Smooth muscle cell (in vitro differentiated cells): ENCODE results near the gene CFAP58. TPM values are rescaled to one million over a fixed set of nuclear protein-coding genes. Genes with fewer than 3 reads are reported as not detected.

Experiments
- DNase-seq: peaks from one replicate; lab custom pipeline; 2025; ENCODE audit not compliant: unreplicated experiment; lab: John Stamatoyannopoulos, UW
- H2AFZ ChIP-seq: fragments of 200-600 bp; sonication (generic); 2 replicates; pipeline ENCODE4 v1.6.0; 2016; ENCODE audit warnings: antibody characterized with exemption, low read depth, mild to moderate bottlenecking
- H3F3A ChIP-seq: fragments of 200-600 bp; sonication (generic); 2 replicates; pipeline ENCODE4 v1.6.0; 2017; ENCODE audit warnings: antibody characterized with exemption, low read depth
- H3K27ac ChIP-seq: fragments of 200-600 bp; sonication (generic); 2 replicates; pipeline ENCODE4 v1.5.1; 2016; ENCODE audit warnings: low read depth, mild to moderate bottlenecking
- H3K27me3 ChIP-seq: fragments of 200-600 bp; sonication (generic); 2 replicates; pipeline ENCODE4 v1.6.1; 2016; ENCODE audit warnings: low read depth, mild to moderate bottlenecking
- H3K36me3 ChIP-seq: fragments of 200-600 bp; sonication (generic); 2 replicates; pipeline ENCODE4 v1.5.1; 2016; ENCODE audit warnings: low read depth
- H3K4me1 ChIP-seq: fragments of 200-600 bp; sonication (generic); 2 replicates; pipeline ENCODE4 v1.5.1; 2016; ENCODE audit warnings: low read depth
- H3K4me2 ChIP-seq: fragments of 200-600 bp; sonication (generic); 2 replicates; pipeline ENCODE4 v1.6.0; 2016; ENCODE audit warnings: mild to moderate bottlenecking
- H3K4me3 ChIP-seq: fragments of 200-600 bp; sonication (generic); 2 replicates; pipeline ENCODE4 v1.5.1; 2016; ENCODE audit warnings: mild to moderate bottlenecking
- H3K79me2 ChIP-seq: fragments of 200-600 bp; sonication (generic); 2 replicates; pipeline ENCODE4 v1.6.0; 2016; ENCODE audit warnings: low read depth, mild to moderate bottlenecking
- H3K9ac ChIP-seq: fragments of 200-600 bp; sonication (generic); 2 replicates; pipeline ENCODE4 v1.6.0; 2016; ENCODE audit warnings: low read depth
- H3K9me3 ChIP-seq: fragments of 200-600 bp; sonication (generic); replicated peaks from 2 replicates; pipeline ENCODE4 v1.5.1; 2016; ENCODE audit warnings: low read depth
- H4K20me1 ChIP-seq: fragments of 200-600 bp; sonication (generic); 2 replicates; pipeline ENCODE4 v1.6.0; 2016; ENCODE audit warnings: low read depth
- CTCF ChIP-seq: fragments of 200-600 bp; sonication (generic); IDR thresholded peaks from 2 replicates; pipeline ENCODE4 v1.5.1; 2017; ENCODE audit warnings: borderline replicate concordance, mild to moderate bottlenecking, antibody characterized with exemption; ENCODE audit not compliant: insufficient read depth, poor library complexity, severe bottlenecking
- WGBS: methylation state at CpG from one replicate; pipeline ENCODE4 v1.1.7; 2016; ENCODE audit warnings: low lambda C conversion rate; 5-methylcytosine and 5-hydroxymethylcytosine counted together
- polyA plus RNA-seq: library from polyadenylated mRNA; unstranded; fragments of >200 nt; fragmentation: Nextera tagmentation; extraction: Ambion mirVana; gene quantifications from 2 replicates; pipeline ENCODE4 v1.2.1, GENCODE V29; 2016
- total RNA-seq: library from RNA; depleted of rRNA; stranded (reverse); fragments of >200 nt; gene quantifications from 2 replicates; pipeline ENCODE4 v1.2.3, GENCODE V29; 2014

The CFAP58 gene
- total and polyA plus RNA-seq, 2 experiments from 2014 or later, result 0.39 to 0.54 TPM

GRCh38 chr10:104318326-104318725 lies 35.3 kb upstream of the CFAP58 start:
- Histone ChIP-seq H3K4me2 (no peak overlapping the region), H3K4me3 (no peak overlapping the region), H3K27ac (peak overlapping the region; percentile 53), H3K9me3 (no peaks in the 10 kb centered on the region), H4K20me1 (peaks cover 100% of the 10 kb centered on the region), H3K9ac (no peak overlapping the region), H3K27me3 (no peaks in the 10 kb centered on the region), H2AFZ (no peak overlapping the region), H3K79me2 (peaks cover 96% of the 10 kb centered on the region), H3K36me3 (peaks cover 6% of the 10 kb centered on the region), H3F3A (peaks cover 12% of the 10 kb centered on the region), H3K4me1 (peaks cover 6% of the 10 kb centered on the region)
- no peak for DNase-seq
- TF ChIP-seq CTCF, result no peak
- 95% methylated on average over 5 of the region's 5 CpGs for WGBS

- H3K4me2 ChIP-seq, result no peak overlapping the region
- WGBS, result 85% methylated on average over 19 of the region's 19 CpGs
- H2AFZ ChIP-seq, result no peak overlapping the region
- H3K27ac ChIP-seq, result peak overlapping the region; percentile 1
- no peak overlapping the region for H3K9ac ChIP-seq
- no peak for DNase-seq
- peaks cover 12% of the 10 kb centered on the region for H3F3A ChIP-seq
- peaks cover 1% of the 10 kb centered on the region for H3K36me3 ChIP-seq
- peaks cover 100% of the 10 kb centered on the region for H4K20me1 ChIP-seq
- no peaks in the 10 kb centered on the region for H3K27me3 ChIP-seq
- no peak for TF ChIP-seq CTCF
- peaks cover 6% of the 10 kb centered on the region for H3K4me1 ChIP-seq
- peaks cover 96% of the 10 kb centered on the region for H3K79me2 ChIP-seq
- H3K9me3 ChIP-seq, result no peaks in the 10 kb centered on the region
- no peak overlapping the region for H3K4me3 ChIP-seq
Observed at GRCh38 chr10:104318810-104319741, 34.6 kb upstream of the CFAP58 start.

GRCh38 chr10:104321226-104321625 lies 32.4 kb upstream of the CFAP58 start:
- H3K36me3 ChIP-seq, result no peaks in the 10 kb centered on the region
- no peak overlapping the region for H3K9ac ChIP-seq
- no peak overlapping the region for H2AFZ ChIP-seq
- H3K79me2 ChIP-seq, result peaks cover 98% of the 10 kb centered on the region
- no peak for TF ChIP-seq CTCF
- H3K27ac ChIP-seq, result no peak overlapping the region
- H3K4me3 ChIP-seq, result no peak overlapping the region
- H4K20me1 ChIP-seq, result peaks cover 100% of the 10 kb centered on the region
- H3F3A ChIP-seq, result peaks cover 12% of the 10 kb centered on the region
- no peaks in the 10 kb centered on the region for H3K9me3 ChIP-seq
- no peaks in the 10 kb centered on the region for H3K27me3 ChIP-seq
- no peak overlapping the region for H3K4me2 ChIP-seq
- WGBS, result 98% methylated on average over 6 of the region's 6 CpGs
- H3K4me1 ChIP-seq, result peaks cover 8% of the 10 kb centered on the region
- DNase-seq, result no peak
